HepG2 (cell line): ENCODE results near the gene MARS1. TPM values are rescaled to one million over a fixed set of nuclear protein-coding genes. Genes with fewer than 3 reads are reported as not detected.

ENCODE experiments used
- ATAD3A ChIP-seq: sonication (generic); formaldehyde crosslinking; IDR thresholded peaks from 2 replicates; pipeline ENCODE4 v1.4.0; 2020; ENCODE audit warnings: missing genetic modification reagents
- CBX5 ChIP-seq: sonication (generic); formaldehyde crosslinking; IDR thresholded peaks from 2 replicates; pipeline ENCODE4 v1.4.0; 2020; ENCODE audit warnings: missing genetic modification reagents, borderline replicate concordance
- CHD2 ChIP-seq: IDR thresholded peaks from 2 replicates; pipeline ENCODE4 v1.6.1; 2011; ENCODE audit warnings: low read depth, low read length, improper control_type of control experiment
- CREB1 ChIP-seq, 2 experiments: fragments of 450-650 bp in 1 of 2; IDR thresholded peaks; 2 replicates each; pipeline ENCODE4 v1.6.1; 2016 to 2017; ENCODE audit warnings: control low read depth in 1 of 2, mild to moderate bottlenecking in 1 of 2, missing compliant biosample characterization in 1 of 2, missing genetic modification characterization in 1 of 2
- CREM ChIP-seq, 2 experiments: sonication (generic) in 1 of 2; formaldehyde crosslinking in 1 of 2; IDR thresholded peaks; 2 replicates each; pipeline versions ENCODE4 v1.4.0 to v1.6.1; 2016 to 2020; ENCODE audit warnings: antibody characterized with exemption in 1 of 2, mild to moderate bottlenecking in 1 of 2, missing genetic modification reagents in 1 of 2
- DNMT1 ChIP-seq: sonication (generic); formaldehyde crosslinking; IDR thresholded peaks from 2 replicates; pipeline ENCODE4 v1.5.1; 2020; ENCODE audit warnings: mild to moderate bottlenecking, missing genetic modification reagents
- E2F2 ChIP-seq: sonication (generic); formaldehyde crosslinking; IDR thresholded peaks from 2 replicates; pipeline ENCODE4 v1.4.0; 2020; ENCODE audit warnings: missing genetic modification reagents, borderline replicate concordance
- EHMT2 ChIP-seq: fragments of 200-600 bp; sonication (generic); IDR thresholded peaks from 2 replicates; pipeline ENCODE4 v1.7.0; 2017; ENCODE audit warnings: antibody characterized with exemption, low read depth, low read length, borderline replicate concordance
- FOXA1 ChIP-seq, 2 experiments: fragments of 450-650 bp in 1 of 2; sonication (generic) in 1 of 2; formaldehyde crosslinking in 1 of 2; IDR thresholded peaks; 2 replicates each; pipeline versions ENCODE4 v1.4.0 to v1.6.1; 2016 to 2020; ENCODE audit warnings: missing genetic modification reagents in 1 of 2
- FOXO4 ChIP-seq: sonication (generic); formaldehyde crosslinking; conservative IDR thresholded peaks from 2 replicates; pipeline ENCODE4 v1.8.1; 2023; ENCODE audit warnings: missing genetic modification reagents
- GATAD1 ChIP-seq: IDR thresholded peaks from 2 replicates; pipeline ENCODE4 v1.6.1; 2016; ENCODE audit warnings: missing genetic modification reagents, missing compliant biosample characterization
- HBP1 ChIP-seq: IDR thresholded peaks from 2 replicates; pipeline ENCODE4 v1.6.1; 2016; ENCODE audit warnings: low read depth, control low read depth
- KAT2B ChIP-seq: fragments of 150-350 bp; IDR thresholded peaks from 2 replicates; pipeline ENCODE4 v1.6.1; 2014; ENCODE audit warnings: low read depth, low read length, borderline replicate concordance
- MZF1 ChIP-seq: sonication (generic); formaldehyde crosslinking; IDR thresholded peaks from 2 replicates; pipeline ENCODE4 v1.8.1; 2023; ENCODE audit warnings: mild to moderate bottlenecking, missing genetic modification reagents, borderline replicate concordance
- NR2F2 ChIP-seq: IDR thresholded peaks from 2 replicates; pipeline ENCODE4 v1.6.1; 2012; ENCODE audit warnings: low read depth, inconsistent platforms, borderline replicate concordance
- PAX8 ChIP-seq: sonication (generic); formaldehyde crosslinking; IDR thresholded peaks from 2 replicates; pipeline ENCODE4 v1.8.0; 2022; ENCODE audit warnings: mild to moderate bottlenecking, missing genetic modification reagents, borderline replicate concordance
- PLRG1 ChIP-seq: fragments of 450-650 bp; conservative IDR thresholded peaks from 2 replicates; pipeline ENCODE4 v1.6.1; 2016
- SNRNP70 ChIP-seq: fragments of 200-400 bp; formaldehyde crosslinking; IDR thresholded peaks from 2 replicates; pipeline ENCODE4 v1.6.1; 2017; ENCODE audit warnings: mild to moderate bottlenecking, low read depth, low read length, moderate library complexity
- SP4 ChIP-seq: sonication (generic); formaldehyde crosslinking; IDR thresholded peaks from 2 replicates; pipeline ENCODE4 v1.8.1; 2023; ENCODE audit warnings: mild to moderate bottlenecking, missing genetic modification reagents
- SUZ12 ChIP-seq: fragments of 150-350 bp; IDR thresholded peaks from 2 replicates; pipeline ENCODE4 v1.6.1; 2014; ENCODE audit warnings: low read depth, low read length
- ZFP36L1 ChIP-seq: sonication (generic); formaldehyde crosslinking; IDR thresholded peaks from 2 replicates; pipeline ENCODE4 v1.8.0; 2022; ENCODE audit warnings: mild to moderate bottlenecking, missing genetic modification reagents, moderate library complexity
- ZNF124 ChIP-seq: sonication (generic); formaldehyde crosslinking; IDR thresholded peaks from 2 replicates; pipeline ENCODE4 v1.4.0; 2020; ENCODE audit warnings: missing genetic modification reagents
- ZNF138 ChIP-seq: sonication (generic); formaldehyde crosslinking; IDR thresholded peaks from 2 replicates; pipeline ENCODE4 v1.5.0; 2020; ENCODE audit warnings: mild to moderate bottlenecking, low read depth, missing genetic modification reagents
- ZNF496 ChIP-seq: sonication (generic); formaldehyde crosslinking; IDR thresholded peaks from 2 replicates; pipeline ENCODE4 v1.8.1; 2023; ENCODE audit warnings: mild to moderate bottlenecking, moderate library complexity, missing genetic modification reagents; ENCODE audit not compliant: insufficient replicate concordance
- ZNF552 ChIP-seq: sonication (generic); formaldehyde crosslinking; IDR thresholded peaks from 2 replicates; pipeline ENCODE4 v1.9.0; 2022; ENCODE audit warnings: missing genetic modification reagents, mild to moderate bottlenecking, borderline replicate concordance
- ZNF878 ChIP-seq: sonication (generic); formaldehyde crosslinking; IDR thresholded peaks from 2 replicates; pipeline ENCODE4 v1.8.1; 2023; ENCODE audit warnings: mild to moderate bottlenecking, missing genetic modification reagents, moderate library complexity
- polyA plus RNA-seq, 8 experiments: library from polyadenylated mRNA; depleted of rRNA in 3 of 8; stranded (reverse) in 7 of 8; unstranded in 1 of 8; fragments of >200 nt; fragmentation: Illumina TruSeq in 4 of 8; extraction: Trizol in 4 of 8; gene quantifications; 2 replicates each; pipeline versions ENCODE4 v1.2.1 to v1.2.3, GENCODE V29; 2011 to 2016; ENCODE audit warnings: low read depth in 4 of 8, missing spikeins in 1 of 8, mixed read lengths in 1 of 8; ENCODE audit not compliant: insufficient read depth in 1 of 8
- total RNA-seq, 5 experiments: library from RNA; depleted of rRNA; stranded (reverse); fragments of >200 nt; fragmentation: Illumina TruSeq; extraction: Trizol; gene quantifications; 2 replicates each; pipeline ENCODE4 v1.2.3, GENCODE V29; 2016; ENCODE audit warnings: low read depth in 1 of 5

The MARS1 gene
- total and polyA plus RNA-seq, 2 of the 13 experiments (the other 11 are each of a cell fraction or from before 2014, with no cell fraction given): 115 to 181 TPM

- no peak for TF ChIP-seq E2F2
- TF ChIP-seq ATAD3A: no peak
- TF ChIP-seq ZNF878 (CRISPR knock-in tag): no peak
- peak; percentile 75 for TF ChIP-seq GATAD1
- TF ChIP-seq ZNF552 (CRISPR knock-in tag): 0 out of 2 replicates have a peak, but pooled peaks have one; percentile 70
- TF ChIP-seq SUZ12: no peak
- peak; percentile 90 for TF ChIP-seq ZNF124 (CRISPR knock-in tag)
- peak; percentile 91 for TF ChIP-seq CREM (IDR thresholded peaks at IDR 0.05)
- TF ChIP-seq CREM (CRISPR knock-in tag; IDR thresholded peaks at IDR 0.05): no peak
- no peak for TF ChIP-seq CREB1 (IDR thresholded peaks at IDR 0.05)
- peak; percentile 74 for TF ChIP-seq CREB1 (CRISPR knock-in tag; IDR thresholded peaks at IDR 0.05)
- peak; percentile 47; the same call in 1 of the 2 replicates for TF ChIP-seq KAT2B
- TF ChIP-seq EHMT2: no peak
- TF ChIP-seq FOXO4: no peak
- no peak for TF ChIP-seq SNRNP70
- no peak for TF ChIP-seq ZNF496
- no peak for TF ChIP-seq PLRG1
- peak; percentile 43; the same call in 1 of the 2 replicates for TF ChIP-seq FOXA1 (IDR thresholded peaks at IDR 0.05)
- peak; percentile 96 for TF ChIP-seq FOXA1 (CRISPR knock-in tag; IDR thresholded peaks at IDR 0.05)
- no peak for TF ChIP-seq DNMT1 (CRISPR knock-in tag)
- TF ChIP-seq ZNF138 (CRISPR knock-in tag): no peak
- no peak for TF ChIP-seq CHD2
- peak; percentile 94; the same call in 1 of the 2 replicates for TF ChIP-seq CBX5 (CRISPR knock-in tag)
- TF ChIP-seq SP4 (CRISPR knock-in tag): peak; percentile 73
- 0 out of 2 replicates have a peak, but pooled peaks have one; percentile 56 for TF ChIP-seq PAX8 (CRISPR knock-in tag)
- TF ChIP-seq MZF1 (CRISPR knock-in tag): no peak
- peak; percentile 51; the same call in 1 of the 2 replicates for TF ChIP-seq ZFP36L1 (CRISPR knock-in tag)
- no peak for TF ChIP-seq NR2F2
- peak; percentile 74; the same call in 1 of the 2 replicates for TF ChIP-seq HBP1 (CRISPR knock-in tag)
These were observed 36.6 kb upstream of the MARS1 start (continued) for GRCh38 chr12:57451233-57451778.
